SKM-1 treated with dmso at 0.1 percent for 144 hours (cell line): ENCODE measurements around the gene LYPLAL1.
A peak's percentile ranks its signal among the peaks of the same experiment; 100 is the strongest.

Source experiments
- DNase-seq: peaks from one replicate; lab custom pipeline; 2025; ENCODE audit not compliant: unreplicated experiment; lab: John Stamatoyannopoulos, UW

LYPLAL1 gene

GRCh38 chr1:219173758-219174459, at the start of gene LYPLAL1:
LYPLAL1 (plus strand) TSS chr1:219173878; CDS start chr1:219173891, 13 bp downstream.
- peak; percentile 80 for DNase-seq

- no peak for DNase-seq
Observed at GRCh38 chr1:219124163-219124562, 49.5 kb upstream of the LYPLAL1 start.

GRCh38 chr1:219125342-219125741, 48.3 kb upstream of the LYPLAL1 start:
- DNase-seq: no peak

GRCh38 chr1:219126377-219126776, 47.3 kb upstream of the LYPLAL1 start:
- DNase-seq: no peak

GRCh38 chr1:219128957-219129356, 44.7 kb upstream of the LYPLAL1 start:
- DNase-seq: no peak

GRCh38 chr1:219130366-219130935, 43.2 kb upstream of the LYPLAL1 start:
- no peak for DNase-seq

GRCh38 chr1:219132939-219133338, 40.7 kb upstream of the LYPLAL1 start:
- no peak for DNase-seq

- no peak for DNase-seq
Observed at GRCh38 chr1:219138747-219139146, 34.9 kb upstream of the LYPLAL1 start.

- DNase-seq: no peak
Observed at GRCh38 chr1:219140303-219140877, 33.3 kb upstream of the LYPLAL1 start.

GRCh38 chr1:219143735-219144134, 29.9 kb upstream of the LYPLAL1 start:
- no peak for DNase-seq

GRCh38 chr1:219144658-219145315, 28.9 kb upstream of the LYPLAL1 start:
- peak; percentile 93 for DNase-seq

GRCh38 chr1:219147571-219148019, 26.1 kb upstream of the LYPLAL1 start:
- DNase-seq: no peak

- DNase-seq: no peak
Observed at GRCh38 chr1:219149009-219149577, 24.6 kb upstream of the LYPLAL1 start.

- DNase-seq: no peak
Observed at GRCh38 chr1:219149953-219150352, 23.7 kb upstream of the LYPLAL1 start.

- no peak for DNase-seq
Observed at GRCh38 chr1:219150913-219151312, 22.8 kb upstream of the LYPLAL1 start.

- DNase-seq: no peak
Observed at GRCh38 chr1:219151467-219151866, 22.2 kb upstream of the LYPLAL1 start.

GRCh38 chr1:219152751-219153150, 20.9 kb upstream of the LYPLAL1 start:
- DNase-seq: no peak

- no peak for DNase-seq
Observed at GRCh38 chr1:219153723-219154122, 20.0 kb upstream of the LYPLAL1 start.

- no peak for DNase-seq
Observed at GRCh38 chr1:219155135-219155534, 18.5 kb upstream of the LYPLAL1 start.

- DNase-seq: no peak
Observed at GRCh38 chr1:219159946-219160645, 13.6 kb upstream of the LYPLAL1 start.

GRCh38 chr1:219160967-219161366, 12.7 kb upstream of the LYPLAL1 start:
- DNase-seq: no peak
